Transverse colon (tissue), 3 donors: ENCODE data around the gene OLA1.

Experiments used
- POLR2A ChIP-seq: fragments of 450-650 bp; IDR thresholded peaks from one replicate; pipeline ENCODE4 v1.6.1; 2016; ENCODE audit warnings: antibody characterized with exemption, mild to moderate bottlenecking, moderate library complexity
- TF ChIP-seq, protein P1 (sequence below), 5 experiments: fragments of 200-600 bp in 3 of 5; fragments of 450-650 bp in 2 of 5; sonication (generic) in 3 of 5; IDR thresholded peaks; 1 replicate in 2 of 5; 2 replicates in 3 of 5; pipeline ENCODE4 v1.5.1; 2016 to 2017; ENCODE audit warnings: antibody characterized with exemption in 5 of 5, inconsistent platforms in 3 of 5, mild to moderate bottlenecking in 2 of 5, moderate library complexity in 1 of 5

GRCh38 chr2:174177316-174177890, 70.9 kb downstream of the OLA1 start:
- TF ChIP-seq, protein P1, sequence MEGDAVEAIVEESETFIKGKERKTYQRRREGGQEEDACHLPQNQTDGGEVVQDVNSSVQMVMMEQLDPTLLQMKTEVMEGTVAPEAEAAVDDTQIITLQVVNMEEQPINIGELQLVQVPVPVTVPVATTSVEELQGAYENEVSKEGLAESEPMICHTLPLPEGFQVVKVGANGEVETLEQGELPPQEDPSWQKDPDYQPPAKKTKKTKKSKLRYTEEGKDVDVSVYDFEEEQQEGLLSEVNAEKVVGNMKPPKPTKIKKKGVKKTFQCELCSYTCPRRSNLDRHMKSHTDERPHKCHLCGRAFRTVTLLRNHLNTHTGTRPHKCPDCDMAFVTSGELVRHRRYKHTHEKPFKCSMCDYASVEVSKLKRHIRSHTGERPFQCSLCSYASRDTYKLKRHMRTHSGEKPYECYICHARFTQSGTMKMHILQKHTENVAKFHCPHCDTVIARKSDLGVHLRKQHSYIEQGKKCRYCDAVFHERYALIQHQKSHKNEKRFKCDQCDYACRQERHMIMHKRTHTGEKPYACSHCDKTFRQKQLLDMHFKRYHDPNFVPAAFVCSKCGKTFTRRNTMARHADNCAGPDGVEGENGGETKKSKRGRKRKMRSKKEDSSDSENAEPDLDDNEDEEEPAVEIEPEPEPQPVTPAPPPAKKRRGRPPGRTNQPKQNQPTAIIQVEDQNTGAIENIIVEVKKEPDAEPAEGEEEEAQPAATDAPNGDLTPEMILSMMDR (IDR thresholded peaks at IDR 0.05) = no peak
- TF ChIP-seq POLR2A = no peak
